ENCODE data around the gene ATF2. TPM values are rescaled to one million over a fixed set of nuclear protein-coding genes. Genes with fewer than 3 reads are reported as not detected.

The ATF2 gene
- total and polyA plus RNA-seq, 9 of the 15 experiments (the other 6 are each of a cell fraction or from before 2014, with no cell fraction given), result 24.2 to 111 (median 45.9) TPM

GRCh38 chr2:175151791-175152190 lies 16.2 kb downstream of the ATF2 start:
- FAIRE-seq, result no peak
- no peak for TF ChIP-seq POLR2G (IDR thresholded peaks at IDR 0.05; ENCODE audit: low read depth, low read length)
- TF ChIP-seq NCOA2 (IDR thresholded peaks at IDR 0.05; ENCODE audit: partially characterized antibody in 2 of 2), result no peak
- no peak for TF ChIP-seq IFI16 (CRISPR knock-in tag; IDR thresholded peaks at IDR 0.05)
- TF ChIP-seq, protein P1, sequence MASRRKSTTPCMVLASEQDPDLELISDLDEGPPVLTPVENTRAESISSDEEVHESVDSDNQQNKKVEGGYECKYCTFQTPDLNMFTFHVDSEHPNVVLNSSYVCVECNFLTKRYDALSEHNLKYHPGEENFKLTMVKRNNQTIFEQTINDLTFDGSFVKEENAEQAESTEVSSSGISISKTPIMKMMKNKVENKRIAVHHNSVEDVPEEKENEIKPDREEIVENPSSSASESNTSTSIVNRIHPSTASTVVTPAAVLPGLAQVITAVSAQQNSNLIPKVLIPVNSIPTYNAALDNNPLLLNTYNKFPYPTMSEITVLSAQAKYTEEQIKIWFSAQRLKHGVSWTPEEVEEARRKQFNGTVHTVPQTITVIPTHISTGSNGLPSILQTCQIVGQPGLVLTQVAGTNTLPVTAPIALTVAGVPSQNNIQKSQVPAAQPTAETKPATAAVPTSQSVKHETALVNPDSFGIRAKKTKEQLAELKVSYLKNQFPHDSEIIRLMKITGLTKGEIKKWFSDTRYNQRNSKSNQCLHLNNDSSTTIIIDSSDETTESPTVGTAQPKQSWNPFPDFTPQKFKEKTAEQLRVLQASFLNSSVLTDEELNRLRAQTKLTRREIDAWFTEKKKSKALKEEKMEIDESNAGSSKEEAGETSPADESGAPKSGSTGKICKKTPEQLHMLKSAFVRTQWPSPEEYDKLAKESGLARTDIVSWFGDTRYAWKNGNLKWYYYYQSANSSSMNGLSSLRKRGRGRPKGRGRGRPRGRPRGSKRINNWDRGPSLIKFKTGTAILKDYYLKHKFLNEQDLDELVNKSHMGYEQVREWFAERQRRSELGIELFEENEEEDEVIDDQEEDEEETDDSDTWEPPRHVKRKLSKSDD (conservative IDR thresholded peaks at IDR 0.05; ENCODE audit: low read length), result no peak
- TF ChIP-seq MYNN (IDR thresholded peaks at IDR 0.05), result no peak
- TF ChIP-seq MYNN (CRISPR knock-in tag; IDR thresholded peaks at IDR 0.05), result no peak
- TF ChIP-seq, protein P2, sequence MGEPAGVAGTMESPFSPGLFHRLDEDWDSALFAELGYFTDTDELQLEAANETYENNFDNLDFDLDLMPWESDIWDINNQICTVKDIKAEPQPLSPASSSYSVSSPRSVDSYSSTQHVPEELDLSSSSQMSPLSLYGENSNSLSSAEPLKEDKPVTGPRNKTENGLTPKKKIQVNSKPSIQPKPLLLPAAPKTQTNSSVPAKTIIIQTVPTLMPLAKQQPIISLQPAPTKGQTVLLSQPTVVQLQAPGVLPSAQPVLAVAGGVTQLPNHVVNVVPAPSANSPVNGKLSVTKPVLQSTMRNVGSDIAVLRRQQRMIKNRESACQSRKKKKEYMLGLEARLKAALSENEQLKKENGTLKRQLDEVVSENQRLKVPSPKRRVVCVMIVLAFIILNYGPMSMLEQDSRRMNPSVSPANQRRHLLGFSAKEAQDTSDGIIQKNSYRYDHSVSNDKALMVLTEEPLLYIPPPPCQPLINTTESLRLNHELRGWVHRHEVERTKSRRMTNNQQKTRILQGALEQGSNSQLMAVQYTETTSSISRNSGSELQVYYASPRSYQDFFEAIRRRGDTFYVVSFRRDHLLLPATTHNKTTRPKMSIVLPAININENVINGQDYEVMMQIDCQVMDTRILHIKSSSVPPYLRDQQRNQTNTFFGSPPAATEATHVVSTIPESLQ (CRISPR knock-in tag; IDR thresholded peaks at IDR 0.05), result no peak
- no peak for TF ChIP-seq KAT7 (CRISPR knock-in tag; IDR thresholded peaks at IDR 0.05; ENCODE audit: borderline replicate concordance)
- no peak for TF ChIP-seq TRIM25 (IDR thresholded peaks at IDR 0.05; ENCODE audit: borderline replicate concordance)
- TF ChIP-seq CEBPB (tag; IDR thresholded peaks at IDR 0.05), result no peak
- no peak for TF ChIP-seq MXD1 (CRISPR knock-in tag; IDR thresholded peaks at IDR 0.05; ENCODE audit: borderline replicate concordance, poor library complexity, severe bottlenecking)
- no peak for TF ChIP-seq EGR1 (conservative IDR thresholded peaks at IDR 0.05)
- no peak for TF ChIP-seq NFATC3 (IDR thresholded peaks at IDR 0.05)
- no peak for TF ChIP-seq CREBBP (IDR thresholded peaks at IDR 0.05; ENCODE audit: low read depth, low read length)
- BruUV-seq (replicated peaks), result no TSS peak
- peaks cover 0 to 17% of the 10 kb centered on the region in 2 experiments; a peak in 3 of 5 replicates for H3K4me1 ChIP-seq (replicated peaks in 1 of 2; ENCODE audit: control insufficient read depth in 2 of 2, insufficient read depth in 2 of 2, low read length in 2 of 2)
- no peak overlapping the region for H2AFZ ChIP-seq (ENCODE audit: low read depth, low read length)
- H3K9ac ChIP-seq (ENCODE audit: insufficient read depth in 1 of 2, low read depth in 2 of 2, low read length in 2 of 2), result no peak overlapping the region
- DNase-seq (ENCODE audit: extremely low read depth in 1 of 4, low spot score in 3 of 4), result no peak
- H3K79me2 ChIP-seq (ENCODE audit: control insufficient read depth, insufficient read depth, low read length), result peaks cover 96% of the 10 kb centered on the region
- no peak for ATAC-seq
- peaks cover 19% of the 10 kb centered on the region for H4K20me1 ChIP-seq (replicated peaks; ENCODE audit: control insufficient read depth, insufficient read depth, low read length)
- H3K9me1 ChIP-seq (ENCODE audit: control insufficient read depth, insufficient read depth, low read length), result no peaks in the 10 kb centered on the region
- WGBS (ENCODE audit: insufficient coverage, low coverage, missing lambda C conversion rate), result 89% methylated on average over 1 of the region's 1 CpG
- in situ Hi-C loops (cut with MboI), result no loop called here
- ChIA-PET POLR2A (interaction anchor here (1.2 to 2.1 kb wide), 3 partner anchors 9 to 13 kb away, joined by 3 to 5 read pairs (median 4); no protein-coding TSS in a partner anchor), CTCF (ENCODE audit: low intra/inter-chr PET ratio) (no interaction called here)
- H3K36me3 ChIP-seq (ENCODE audit: control insufficient read depth, insufficient read depth, low read length), result peaks cover 65% of the 10 kb centered on the region
- no peak overlapping the region for H3K4me3 ChIP-seq
- intact Hi-C loops (cut with micrococcal nuclease), result no loop called here
- no peak overlapping the region for H3K4me2 ChIP-seq (ENCODE audit: insufficient read depth, low read length)
- H3K27me3 ChIP-seq (ENCODE audit: control insufficient read depth in 2 of 2, insufficient read depth in 2 of 2, low read length in 2 of 2), result no peaks in the 10 kb centered on the region
- no peaks in the 10 kb centered on the region for H3K9me3 ChIP-seq (replicated peaks; ENCODE audit: control insufficient read depth, insufficient read depth, low read depth, low read length)
- no peak overlapping the region for H3K27ac ChIP-seq (ENCODE audit: extremely low read depth, low read depth, low read length)
